ENCODE results near the gene TCF7. TPM values are rescaled to one million over a fixed set of nuclear protein-coding genes. Genes with fewer than 3 reads are reported as not detected.

The TCF7 gene
- polyA plus RNA-seq, 2 of the 4 experiments (the other 2 are of a cell fraction): 2.8 to 10.1 TPM

- FAIRE-seq (no peak), ATAC-seq (no peak), DNase-seq (ENCODE audit: low read depth in 1 of 2, low spot score in 1 of 2) (no peak)
- TF ChIP-seq ATOH8 (CRISPR knock-in tag; IDR thresholded peaks at IDR 0.05; ENCODE audit: low read depth) (no peak), NR3C1 (IDR thresholded peaks at IDR 0.05) (no peak)
- WGBS (ENCODE audit: missing lambda C conversion rate): 94% methylated on average over 6 of the region's 7 CpGs
- no peak overlapping the region for H3K4me3 ChIP-seq
- H3K4me2 ChIP-seq: no peak overlapping the region
- ChIA-PET CTCF (interaction anchor here (1.4 to 22.6 kb wide), 3 partner anchors 12 to 106 kb away, joined by 4 to 546 read pairs (median 263); no protein-coding TSS in a partner anchor), POLR2A (no interaction called here)
- no peak overlapping the region for H3K27ac ChIP-seq
- no peaks in the 10 kb centered on the region for H3K9me3 ChIP-seq
- H3K4me1 ChIP-seq: no peaks in the 10 kb centered on the region
These were observed 17.3 kb downstream of the TCF7 start for GRCh38 chr5:134131578-134132350.

DNA sequence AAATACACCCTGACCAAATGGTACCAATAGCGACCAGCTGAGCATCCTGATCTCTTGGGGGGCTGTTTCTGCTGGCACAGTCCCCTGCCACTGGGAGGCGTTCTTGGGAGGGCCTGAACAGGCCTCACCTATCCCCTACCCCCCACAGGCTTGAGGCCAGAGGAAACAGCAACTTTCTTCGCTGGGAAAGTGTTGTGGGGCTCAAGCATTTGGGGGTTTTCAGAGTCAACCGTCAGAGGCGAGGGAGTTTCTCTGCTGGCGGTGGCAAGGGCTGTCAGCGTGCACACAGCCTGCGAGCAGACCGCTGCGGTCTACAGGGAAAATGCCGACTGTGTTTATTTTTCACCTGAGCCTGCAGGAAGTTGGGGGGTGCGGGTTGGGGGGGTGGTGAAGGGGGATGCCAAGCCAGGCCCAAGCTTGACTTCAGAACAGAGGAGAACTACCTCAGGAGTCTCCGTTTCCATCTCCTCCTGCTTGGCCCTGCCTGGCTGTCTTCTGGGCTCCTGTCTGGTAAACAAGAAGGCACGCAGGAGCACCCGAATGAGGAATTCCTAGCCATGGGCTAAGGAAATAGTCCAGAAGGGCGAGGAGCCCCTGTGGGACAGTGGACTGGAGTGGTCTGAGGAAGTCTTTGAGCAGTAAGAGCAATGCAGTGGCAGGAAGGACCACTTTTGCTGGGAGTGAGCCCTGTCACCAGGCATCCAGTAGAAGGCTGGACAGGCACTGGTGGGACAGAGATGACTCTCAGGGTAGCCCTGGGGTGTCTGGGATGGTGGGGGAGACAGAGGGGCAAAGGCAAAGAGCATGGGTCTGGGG is 18.1 kb downstream of the TCF7 start:
- Histone ChIP-seq H3K4me1 (no peaks in the 10 kb centered on the region), H3K9me3 (no peaks in the 10 kb centered on the region), H3K27ac (no peak overlapping the region), H3K4me2 (no peak overlapping the region), H3K4me3 (no peak overlapping the region)
- FAIRE-seq: no peak
- ATAC-seq: no peak
- TF ChIP-seq MAFK (IDR thresholded peaks at IDR 0.05; ENCODE audit: partially characterized antibody): peak; percentile 42
- TF ChIP-seq TFCP2L1 (CRISPR knock-in tag; IDR thresholded peaks at IDR 0.05): no peak
- ChIA-PET POLR2A (no interaction called here), CTCF (interaction anchor here (1.3 to 22.6 kb wide), 5 partner anchors 11 to 113 kb away, joined by 3 to 546 read pairs (median 18); no protein-coding TSS in a partner anchor)
- DNase-seq (ENCODE audit: low read depth in 1 of 2, low spot score in 1 of 2): no peak
- WGBS (ENCODE audit: missing lambda C conversion rate): 90% methylated on average over 15 of the region's 16 CpGs

- WGBS (ENCODE audit: missing lambda C conversion rate): 94% methylated on average over 8 of the region's 9 CpGs
- no peak for TF ChIP-seq NR3C1 (IDR thresholded peaks at IDR 0.05)
- TF ChIP-seq RARB (CRISPR knock-in tag; IDR thresholded peaks at IDR 0.05): no peak
- peak; percentile 42 for TF ChIP-seq MAFK (IDR thresholded peaks at IDR 0.05; ENCODE audit: partially characterized antibody)
- TF ChIP-seq ZNF302 (CRISPR knock-in tag; IDR thresholded peaks at IDR 0.05): no peak
- no peak for TF ChIP-seq CEBPB (IDR thresholded peaks at IDR 0.05)
- H3K4me1 ChIP-seq: peaks cover 3% of the 10 kb centered on the region
- FAIRE-seq (no peak), DNase-seq (ENCODE audit: low read depth in 1 of 2, low spot score in 1 of 2) (no peak), ATAC-seq (no peak)
- no peak overlapping the region for H3K4me3 ChIP-seq
- H3K9me3 ChIP-seq: no peaks in the 10 kb centered on the region
- H3K27ac ChIP-seq: no peak overlapping the region
- no peak overlapping the region for H3K4me2 ChIP-seq
- CTCF ChIA-PET: interaction anchor here (0.9 to 22.6 kb wide), 5 partner anchors 10 to 114 kb away, joined by 3 to 546 read pairs (median 18); no protein-coding TSS in a partner anchor
- POLR2A ChIA-PET: no interaction called here
These were observed 18.9 kb downstream of the TCF7 start for GRCh38 chr5:134133188-134133994.

DNA sequence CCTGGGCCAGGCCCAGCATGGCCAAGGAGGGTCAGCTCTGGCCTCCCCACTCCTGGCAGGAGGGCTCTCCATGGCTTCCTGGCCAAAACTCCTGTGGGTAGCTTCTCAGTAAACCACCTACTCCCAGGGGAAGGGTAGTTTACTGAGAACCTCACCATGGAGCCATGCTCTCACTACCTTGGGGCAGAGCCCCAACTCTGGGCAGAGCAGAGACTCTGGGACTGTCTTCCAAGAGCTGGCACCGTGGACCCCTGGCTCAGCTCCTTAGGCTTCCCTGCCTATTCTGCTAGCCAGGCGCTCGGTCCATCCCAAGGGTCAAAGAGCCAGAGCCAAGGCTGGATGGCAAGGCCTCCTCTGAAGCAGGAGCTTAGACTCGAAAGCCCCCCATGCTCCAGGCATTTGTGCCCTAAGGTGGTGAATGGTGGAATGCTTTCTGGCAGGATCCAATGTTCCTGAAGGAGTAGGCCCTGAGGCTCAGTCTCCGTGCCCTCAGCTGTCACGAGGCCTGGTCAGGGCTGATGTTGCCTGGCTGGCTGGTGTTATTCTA is 19.6 kb downstream of the TCF7 start:
- Histone ChIP-seq H3K9me3 (no peaks in the 10 kb centered on the region), H3K27ac (no peak overlapping the region), H3K4me2 (no peak overlapping the region), H3K4me1 (peaks cover 9% of the 10 kb centered on the region), H3K4me3 (no peak overlapping the region)
- ChIA-PET POLR2A (no interaction called here), CTCF (interaction anchor here (0.9 to 22.6 kb wide), 5 partner anchors 10 to 89 kb away, joined by 3 to 546 read pairs (median 18); no protein-coding TSS in a partner anchor)
- no peak for DNase-seq (ENCODE audit: low read depth in 1 of 2, low spot score in 1 of 2)
- WGBS (ENCODE audit: missing lambda C conversion rate): 97% methylated on average over 5 of the region's 6 CpGs
- no peak for TF ChIP-seq ZFP36 (IDR thresholded peaks at IDR 0.05; ENCODE audit: borderline replicate concordance, partially characterized antibody)
- no peak for TF ChIP-seq ESRRA (IDR thresholded peaks at IDR 0.05; ENCODE audit: borderline replicate concordance, low read length)
- TF ChIP-seq SMC3 (IDR thresholded peaks at IDR 0.05): no peak
- TF ChIP-seq ZNF302 (CRISPR knock-in tag; IDR thresholded peaks at IDR 0.05): no peak
- no peak for TF ChIP-seq E2F6 (IDR thresholded peaks at IDR 0.05; ENCODE audit: borderline replicate concordance, low read depth)
- no peak for FAIRE-seq
- no peak for ATAC-seq
